Endometrial microvascular endothelial cells (primary cell): ENCODE data around the gene SEL1L2. TPM values are rescaled to one million over a fixed set of nuclear protein-coding genes. Genes with fewer than 3 reads are reported as not detected.

Experiments used
- in situ Hi-C: cut with HindIII; loops from 2 replicates; pipeline ENCODE4 v1.10.0; 2017; ENCODE audit warnings: low sequenced_read_pairs, low pct_unique_long_range_greater_than_20kb; ENCODE audit errors: inconsistent ontology term
- total RNA-seq: library from RNA; depleted of rRNA; stranded (reverse); fragments of >200 nt; gene quantifications from one replicate; pipeline ENCODE4 v1.2.3, GENCODE V29; 2015; ENCODE audit errors: inconsistent ontology term

SEL1L2 gene
- total RNA-seq, 1 donor from 2014 or later: not detected

GRCh38 chr20:13875265-13875811, 115.1 kb downstream of the SEL1L2 start:
- in situ Hi-C loops: no loop called here

DNA sequence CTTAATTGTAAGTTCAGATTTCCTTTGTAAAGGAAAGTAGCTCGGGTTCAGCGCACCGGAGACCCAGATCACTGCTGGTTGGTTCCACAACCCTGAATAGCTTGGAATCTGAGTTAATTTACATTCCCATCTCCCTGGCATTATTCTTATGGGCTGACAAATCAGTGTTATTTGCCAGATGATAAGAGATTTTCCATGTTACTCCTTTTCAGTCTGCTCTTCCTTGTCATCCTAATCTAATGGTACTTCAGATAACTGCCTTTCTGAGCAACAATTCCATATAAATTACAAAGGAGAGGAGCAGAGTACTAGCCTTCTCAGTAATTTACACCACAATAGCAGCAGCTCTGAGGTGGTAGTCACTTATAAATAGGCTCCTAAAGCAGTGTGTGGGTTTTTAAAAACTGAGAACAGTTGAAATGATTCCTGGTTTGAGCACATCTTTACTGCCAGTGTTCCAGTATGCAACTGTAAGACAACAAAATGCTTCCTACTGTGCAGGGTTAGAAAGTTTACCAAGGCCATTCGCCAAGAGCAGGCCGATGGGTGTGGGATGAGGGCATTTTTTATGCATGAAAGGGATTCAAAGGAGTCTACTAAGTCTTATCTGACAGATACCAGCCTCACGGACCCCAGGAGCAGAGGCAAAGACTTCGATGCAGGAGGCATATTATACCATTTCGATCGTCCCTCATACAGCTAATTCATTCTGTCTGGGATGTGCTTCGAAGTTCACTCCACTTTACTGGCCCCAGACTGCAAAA, 115.8 kb downstream of the SEL1L2 start:
- in situ Hi-C loops: no loop called here

DNA sequence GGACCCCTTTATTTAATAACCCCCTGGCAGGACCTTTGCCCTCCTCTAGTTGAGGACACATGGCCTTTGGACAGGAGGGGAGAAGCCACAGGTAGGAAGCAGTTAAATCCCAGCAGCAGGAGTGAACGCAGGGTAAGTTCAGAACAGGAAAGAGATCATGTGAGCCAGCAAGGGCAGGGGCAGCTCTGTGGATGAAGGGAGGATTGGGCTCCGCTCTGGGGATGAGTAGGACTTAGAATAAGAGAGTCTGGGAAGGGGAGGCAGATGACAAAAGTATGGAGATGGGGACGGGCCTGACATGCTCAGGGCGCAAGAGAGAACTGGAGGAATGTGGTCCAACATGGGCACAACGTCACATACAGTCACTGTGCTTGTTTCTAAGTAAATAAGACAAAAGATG, 116.6 kb downstream of the SEL1L2 start:
- in situ Hi-C loops: no loop called here

DNA sequence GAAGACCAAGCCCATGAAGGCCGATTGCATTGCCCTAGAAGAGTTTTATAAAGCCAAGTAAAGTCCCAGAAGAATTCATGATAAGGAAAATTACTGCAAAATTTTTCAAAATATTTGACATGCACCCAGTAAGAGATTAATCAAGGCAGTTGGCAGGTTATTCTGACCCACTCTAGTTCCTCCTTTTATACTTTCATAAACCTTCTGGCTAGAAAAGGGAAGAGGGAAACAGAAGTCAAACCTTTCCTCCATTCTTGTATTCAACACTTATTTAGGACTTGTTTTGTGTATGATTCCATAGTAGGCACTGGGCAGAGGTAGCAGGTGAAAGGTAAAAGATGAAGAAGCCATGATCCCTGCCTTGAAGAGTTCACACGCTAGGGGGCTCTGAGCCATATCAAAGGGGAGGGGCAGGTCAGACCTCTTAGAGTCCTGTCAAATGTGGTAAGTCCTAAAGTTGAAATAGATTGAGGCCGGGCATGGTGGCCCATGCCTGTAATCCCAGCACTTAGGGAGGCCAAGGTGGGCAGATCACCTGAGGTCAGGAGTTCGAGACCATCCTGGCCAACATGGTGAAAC, 120.2 kb downstream of the SEL1L2 start:
- in situ Hi-C loops: no loop called here

DNA sequence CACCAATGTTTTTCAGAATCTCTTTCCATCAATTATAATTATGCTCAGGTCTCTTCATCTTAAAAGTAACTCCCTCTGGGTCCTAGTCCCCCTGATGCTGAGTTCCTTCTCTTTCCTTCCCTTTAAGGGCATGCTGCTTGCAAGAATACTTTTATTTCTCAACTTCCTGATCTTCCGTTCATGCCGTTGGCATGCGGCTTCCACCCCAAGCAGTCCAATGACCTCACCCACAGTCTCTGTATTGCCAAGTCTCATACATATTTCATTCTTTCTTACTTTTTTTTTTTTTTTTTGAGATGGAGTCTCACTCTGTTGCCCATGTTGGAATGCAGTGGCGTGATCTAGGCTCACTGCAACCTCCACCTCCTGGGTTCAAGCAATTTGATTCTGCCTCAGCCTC, 122.1 kb downstream of the SEL1L2 start:
- in situ Hi-C loops: no loop called here

GRCh38 chr20:13865791-13866351, 124.5 kb downstream of the SEL1L2 start:
- in situ Hi-C loops: no loop called here

DNA sequence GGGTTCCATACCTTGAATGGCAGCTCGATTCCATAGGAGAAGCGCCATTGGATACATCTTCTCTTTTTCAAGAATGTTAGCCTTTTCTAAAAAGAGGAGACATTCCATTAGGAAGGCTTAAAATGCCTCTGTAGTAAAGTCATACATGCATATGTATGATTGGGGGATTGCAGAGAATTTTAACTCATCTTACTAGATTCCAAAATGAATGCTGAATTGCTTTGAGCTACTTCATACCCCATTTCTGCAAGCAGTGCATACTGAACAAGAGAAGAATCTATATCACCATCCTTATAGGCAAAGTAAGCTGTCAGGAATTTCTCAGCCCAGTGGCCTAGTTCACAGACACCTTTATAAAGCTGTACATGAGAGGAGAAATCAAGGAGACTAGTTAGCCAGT, 125.3 kb downstream of the SEL1L2 start:
- in situ Hi-C loops: no loop called here

GRCh38 chr20:13863244-13863643, 127.2 kb downstream of the SEL1L2 start:
- in situ Hi-C loops: no loop called here

DNA sequence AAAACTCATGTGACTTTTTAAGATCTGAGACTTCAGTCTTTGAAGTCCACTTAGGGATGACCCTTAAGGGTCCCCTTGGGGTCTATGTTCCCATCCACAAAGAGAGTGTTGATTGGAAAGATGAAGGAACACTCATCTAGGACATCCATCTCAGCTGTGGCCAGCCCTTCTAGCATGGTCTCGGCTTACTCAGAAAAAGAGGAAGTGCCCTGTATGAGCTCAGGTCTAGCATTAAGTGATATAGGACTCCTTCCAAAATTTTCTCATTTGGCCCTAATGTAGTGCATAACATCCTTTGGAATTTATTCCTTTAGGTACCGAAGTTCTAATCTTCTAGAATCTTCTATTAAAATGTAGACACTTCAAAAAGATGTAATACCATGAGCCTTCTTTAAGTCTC, 128.2 kb downstream of the SEL1L2 start:
- in situ Hi-C loops: no loop called here

- in situ Hi-C loops: no loop called here
These were observed 131.5 kb downstream of the SEL1L2 start for GRCh38 chr20:13858871-13859270.

DNA sequence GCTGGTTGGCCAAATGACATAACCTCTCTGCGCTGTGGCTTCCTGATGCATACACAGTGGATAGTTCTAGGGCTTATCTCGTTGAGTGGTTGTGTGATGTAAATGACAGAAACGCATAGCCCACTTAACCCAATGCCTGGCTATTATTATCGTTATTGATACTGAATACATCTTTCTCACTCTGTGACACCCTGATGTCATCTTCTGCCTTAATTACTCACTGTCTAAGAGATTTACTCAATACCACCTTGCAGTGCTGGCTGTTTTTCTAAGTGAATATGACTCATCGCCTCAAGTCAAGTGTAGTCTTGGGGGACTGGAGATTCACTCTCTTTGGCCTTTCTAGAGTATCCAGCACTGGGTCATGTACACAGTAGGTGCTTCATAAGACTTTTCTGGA, 132.0 kb downstream of the SEL1L2 start:
- in situ Hi-C loops: no loop called here

DNA sequence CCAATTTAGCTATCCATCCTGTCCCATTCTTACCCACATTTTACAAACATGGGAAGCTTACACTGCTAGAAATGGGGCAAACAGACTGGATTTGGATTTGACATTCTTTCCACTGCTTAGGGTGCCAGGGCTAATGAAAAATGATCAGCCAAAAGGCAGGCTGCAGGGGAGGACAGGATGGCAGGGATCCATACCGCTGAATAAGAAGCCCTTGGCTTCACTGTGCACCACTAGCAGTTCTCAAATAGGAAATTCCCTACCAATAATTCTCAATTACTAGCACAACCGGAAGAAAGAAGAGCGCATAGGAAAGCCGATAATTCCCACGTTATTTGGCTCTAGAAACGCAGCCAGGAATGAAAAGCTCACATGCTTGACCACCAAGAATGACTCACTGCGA, 132.5 kb downstream of the SEL1L2 start:
- in situ Hi-C loops: no loop called here

- in situ Hi-C loops: no loop called here
These were observed 133.1 kb downstream of the SEL1L2 start for GRCh38 chr20:13857304-13857703.

DNA sequence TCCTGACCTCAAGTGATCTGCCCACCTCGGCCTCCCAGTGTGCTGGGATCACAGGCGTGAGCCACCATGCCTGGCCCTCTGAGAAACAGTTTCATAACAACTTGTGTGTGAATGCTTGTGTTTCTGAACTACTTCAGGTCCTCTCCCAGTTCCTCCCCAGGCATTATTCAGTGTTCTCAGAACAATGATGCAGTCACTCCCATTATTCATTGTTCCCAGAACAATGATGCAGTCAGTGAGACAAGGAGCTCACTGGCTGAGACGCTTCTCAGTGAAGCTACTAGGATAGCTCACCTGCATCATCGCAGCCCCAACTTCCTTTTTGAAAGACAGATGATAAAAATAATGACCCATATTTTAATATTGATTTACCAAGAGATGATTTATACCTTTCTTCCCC, 134.1 kb downstream of the SEL1L2 start:
- in situ Hi-C loops: no loop called here

GRCh38 chr20:13855613-13856012, 134.8 kb downstream of the SEL1L2 start:
- in situ Hi-C loops: no loop called here

GRCh38 chr20:13852306-13852705, 138.1 kb downstream of the SEL1L2 start:
- in situ Hi-C loops: no loop called here

- in situ Hi-C loops: no loop called here
These were observed 139.1 kb downstream of the SEL1L2 start for GRCh38 chr20:13851279-13851678.

DNA sequence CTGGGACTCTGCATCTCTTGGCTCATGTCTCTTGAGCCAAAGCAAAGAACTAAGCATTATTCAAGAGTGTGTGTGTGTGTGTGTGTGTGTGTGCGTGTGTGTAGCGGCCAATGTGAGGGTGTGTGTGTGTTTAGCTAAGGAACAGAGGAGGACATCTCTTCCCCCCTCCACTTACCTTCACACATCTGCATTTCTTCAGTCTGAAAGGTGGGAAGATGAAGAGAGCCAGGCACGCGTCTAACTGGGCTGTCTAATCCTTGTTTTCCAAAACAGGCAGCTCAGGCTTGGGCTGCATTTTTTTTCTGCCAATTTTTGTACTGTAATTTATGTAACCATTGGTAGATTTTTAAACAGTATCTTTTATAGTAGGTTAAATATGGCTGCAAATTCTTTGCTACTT, 146.1 kb downstream of the SEL1L2 start:
- in situ Hi-C loops: no loop called here

- in situ Hi-C loops: no loop called here
These were observed 149.2 kb downstream of the SEL1L2 start for GRCh38 chr20:13841206-13841605.

DNA sequence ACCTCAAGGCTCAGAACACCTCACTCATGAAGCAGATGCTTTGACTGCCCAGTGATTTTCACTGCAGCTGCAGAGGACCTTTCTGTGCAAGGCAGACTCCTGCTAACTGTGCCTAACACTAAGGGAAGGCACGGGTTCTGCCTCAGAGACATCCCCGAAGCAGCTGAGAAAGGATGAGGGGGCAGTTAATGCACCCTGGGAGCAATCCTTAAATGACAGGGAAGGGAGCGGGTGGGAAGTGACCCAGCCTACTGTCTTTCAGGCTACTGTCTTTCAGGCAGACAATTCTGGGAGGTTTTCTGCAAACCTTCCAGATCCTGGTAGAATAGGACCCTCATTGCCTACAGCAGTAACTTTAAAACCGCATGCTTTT, 150.3 kb downstream of the SEL1L2 start:
- in situ Hi-C loops: no loop called here
